GM10248 (cell line): ENCODE data around the gene APOO.

Source experiments
- CTCF ChIA-PET: fragments of 300-600 bp; sonication (Branson Sonifier 250); formaldehyde crosslinking; extraction: SDS; loops from one replicate; lab custom pipeline; 2021; ENCODE audit warnings: antibody characterized with exemption; lab: Yijun Ruan, JAX
- POLR2A ChIA-PET: fragments of 350-650 bp; sonication (Branson Sonifier 250); formaldehyde crosslinking; extraction: SDS; loops from one replicate; lab custom pipeline; 2020; ENCODE audit warnings: antibody characterized with exemption; lab: Yijun Ruan, JAX
- DNase-seq: peaks from one replicate; pipeline ENCODE4 v3.0.0; 2012; ENCODE audit errors: extremely low spot score
- TF ChIP-seq, protein P1 (sequence below): IDR thresholded peaks from 2 replicates; pipeline ENCODE4 v1.5.1; 2012; ENCODE audit warnings: mild to moderate bottlenecking, low read depth; ENCODE audit errors: extremely low read depth, missing control alignments, control extremely low read depth

Gene APOO

DNA sequence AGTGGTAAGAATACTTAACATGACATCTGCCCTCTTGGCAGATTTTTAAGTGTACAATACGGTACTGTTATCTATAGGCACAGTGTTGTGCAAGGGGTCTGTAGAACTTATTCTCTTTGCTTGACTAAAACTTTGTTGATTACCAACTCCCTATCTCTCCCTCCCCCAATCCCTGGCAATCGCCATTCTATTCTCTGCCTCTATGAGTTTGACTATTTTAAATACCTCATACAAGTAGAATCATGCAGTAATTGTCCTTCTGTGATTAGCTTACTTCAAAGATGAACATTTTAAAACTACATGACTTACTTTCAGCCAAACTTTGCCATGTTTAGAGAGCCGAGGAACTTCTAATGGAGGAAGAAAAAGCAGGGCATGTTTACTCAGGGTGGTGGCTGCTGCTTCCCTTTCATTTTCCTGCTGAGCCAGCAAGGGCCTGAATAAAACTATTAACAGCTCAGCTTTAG lies 62.4 kb downstream of the APOO start:
- TF ChIP-seq, protein P1, sequence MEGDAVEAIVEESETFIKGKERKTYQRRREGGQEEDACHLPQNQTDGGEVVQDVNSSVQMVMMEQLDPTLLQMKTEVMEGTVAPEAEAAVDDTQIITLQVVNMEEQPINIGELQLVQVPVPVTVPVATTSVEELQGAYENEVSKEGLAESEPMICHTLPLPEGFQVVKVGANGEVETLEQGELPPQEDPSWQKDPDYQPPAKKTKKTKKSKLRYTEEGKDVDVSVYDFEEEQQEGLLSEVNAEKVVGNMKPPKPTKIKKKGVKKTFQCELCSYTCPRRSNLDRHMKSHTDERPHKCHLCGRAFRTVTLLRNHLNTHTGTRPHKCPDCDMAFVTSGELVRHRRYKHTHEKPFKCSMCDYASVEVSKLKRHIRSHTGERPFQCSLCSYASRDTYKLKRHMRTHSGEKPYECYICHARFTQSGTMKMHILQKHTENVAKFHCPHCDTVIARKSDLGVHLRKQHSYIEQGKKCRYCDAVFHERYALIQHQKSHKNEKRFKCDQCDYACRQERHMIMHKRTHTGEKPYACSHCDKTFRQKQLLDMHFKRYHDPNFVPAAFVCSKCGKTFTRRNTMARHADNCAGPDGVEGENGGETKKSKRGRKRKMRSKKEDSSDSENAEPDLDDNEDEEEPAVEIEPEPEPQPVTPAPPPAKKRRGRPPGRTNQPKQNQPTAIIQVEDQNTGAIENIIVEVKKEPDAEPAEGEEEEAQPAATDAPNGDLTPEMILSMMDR: no peak
- CTCF ChIA-PET: interaction anchor here (1.3 to 1.6 kb wide), 2 partner anchors 10 to 56 kb away, joined by 4 read pairs; no protein-coding TSS in a partner anchor
- DNase-seq: no peak
- POLR2A ChIA-PET: no interaction called here

DNA sequence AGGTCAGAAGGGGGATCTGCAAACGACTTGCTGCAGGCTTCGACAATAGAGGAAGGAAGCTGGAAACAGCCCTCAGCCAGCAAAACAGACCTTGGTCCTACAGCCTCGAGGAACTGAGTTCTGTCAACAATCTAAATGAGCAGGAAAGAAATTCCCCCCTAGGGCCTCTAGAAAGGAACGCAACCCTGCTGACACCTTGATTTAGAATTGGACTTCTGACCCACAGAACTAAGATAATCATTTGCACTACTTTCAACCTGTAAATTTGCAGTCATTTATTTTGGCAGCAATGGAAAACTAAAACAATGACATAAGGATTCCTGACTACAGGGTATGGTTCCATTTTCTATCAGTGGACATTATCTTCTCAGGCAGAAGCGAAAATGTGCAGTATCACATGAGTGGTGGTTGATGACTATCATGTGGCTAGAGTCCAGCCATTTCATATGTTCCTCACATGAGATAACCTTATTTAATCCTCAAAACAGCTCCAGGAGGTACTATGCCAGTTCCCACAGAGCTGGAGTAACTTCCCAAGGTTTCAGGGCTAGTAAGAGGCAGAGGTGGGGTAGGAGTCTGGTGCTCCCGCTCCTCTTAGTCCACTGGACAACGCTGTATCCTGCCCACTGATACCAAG lies 63.1 kb downstream of the APOO start:
- CTCF ChIA-PET: interaction anchor here (1.3 to 1.6 kb wide), 2 partner anchors 9 to 57 kb away, joined by 4 read pairs; no protein-coding TSS in a partner anchor
- no peak for DNase-seq
- TF ChIP-seq, protein P1: no peak
- POLR2A ChIA-PET: no interaction called here

DNA sequence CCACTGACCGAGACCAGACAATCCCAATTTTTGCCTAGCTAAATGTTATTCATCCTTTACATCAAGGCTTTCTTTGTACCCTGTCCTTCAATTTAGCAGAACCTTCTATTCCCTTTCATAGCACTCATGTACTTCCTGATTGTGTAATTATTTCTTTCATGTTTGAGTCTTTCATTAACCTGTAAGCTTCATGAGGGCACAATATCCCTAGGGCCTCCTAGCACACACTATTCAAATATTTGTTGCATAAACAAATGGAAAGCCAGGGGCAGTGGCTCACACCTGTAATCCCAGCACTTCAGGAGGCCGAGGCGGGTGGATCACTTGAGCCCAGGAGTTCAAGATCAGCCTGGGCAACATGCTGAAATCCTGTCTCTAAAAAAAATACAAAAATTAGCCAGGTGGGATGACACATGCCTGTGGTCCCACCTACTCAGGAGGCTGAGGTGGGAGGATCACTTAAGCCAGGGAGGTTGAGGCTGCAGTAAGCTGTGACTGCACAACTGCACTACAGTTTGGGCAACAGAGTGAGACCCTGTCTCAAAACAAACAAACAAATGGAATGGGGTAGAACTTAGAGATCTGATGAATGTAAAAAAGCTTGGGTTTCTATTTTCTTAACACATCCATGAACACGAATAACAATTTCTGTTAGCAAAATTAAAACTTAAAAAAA lies 65.8 kb downstream of the APOO start:
- POLR2A ChIA-PET: no interaction called here

DNA sequence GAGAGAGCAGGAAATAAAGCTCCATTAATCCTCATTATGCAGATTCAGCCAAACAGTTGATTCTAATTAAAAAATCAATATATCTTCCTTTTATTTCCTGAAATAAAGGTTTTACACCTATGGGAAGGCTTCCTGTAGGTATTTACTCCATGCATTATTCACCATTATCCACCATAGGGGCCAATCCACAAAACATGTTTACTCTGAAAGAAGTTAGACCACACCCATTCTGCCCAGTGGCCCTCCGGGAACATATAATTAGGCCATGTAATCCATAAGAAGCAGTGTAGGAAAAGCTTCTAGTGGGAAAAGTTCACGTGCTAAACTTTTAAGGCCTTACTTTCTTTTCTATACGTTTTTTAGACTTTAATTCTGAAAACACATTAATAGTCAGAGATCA lies 67.1 kb downstream of the APOO start:
- ChIA-PET POLR2A (no interaction called here), CTCF (no interaction called here)
- no peak for DNase-seq
- TF ChIP-seq, protein P1: no peak

More for the DNA sequence above, 65.8 kb downstream of the APOO start:
- DNase-seq: no peak
- CTCF ChIA-PET: interaction anchor here (1.3 kb wide), 1 partner anchor 17 kb away, joined by 4 read pairs; no protein-coding TSS in a partner anchor
- TF ChIP-seq, protein P1: no peak

DNA sequence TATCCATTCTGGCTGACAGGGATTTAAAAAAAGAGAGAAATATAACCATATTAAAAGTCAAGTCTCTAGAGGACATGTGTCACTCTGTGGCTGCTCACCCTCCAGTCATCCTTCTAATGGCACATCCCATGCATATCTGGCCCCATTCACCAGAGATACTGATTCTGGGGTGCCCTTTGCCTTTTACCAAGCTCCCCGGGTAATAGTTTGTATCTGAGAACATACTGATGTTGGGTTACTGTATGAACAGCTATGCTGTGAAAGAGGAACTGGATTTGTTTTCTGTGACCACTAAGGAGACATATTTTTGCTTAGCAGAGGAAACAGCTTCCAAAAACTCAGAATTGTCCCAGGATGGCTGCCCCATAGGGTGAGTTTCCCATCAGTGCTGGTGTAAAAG lies 68.8 kb downstream of the APOO start:
- ChIA-PET POLR2A (no interaction called here), CTCF (interaction anchor here (1.7 kb wide), 1 partner anchor 63 kb away, joined by 7 read pairs; no protein-coding TSS in a partner anchor)
- TF ChIP-seq, protein P1: no peak
- DNase-seq: no peak

DNA sequence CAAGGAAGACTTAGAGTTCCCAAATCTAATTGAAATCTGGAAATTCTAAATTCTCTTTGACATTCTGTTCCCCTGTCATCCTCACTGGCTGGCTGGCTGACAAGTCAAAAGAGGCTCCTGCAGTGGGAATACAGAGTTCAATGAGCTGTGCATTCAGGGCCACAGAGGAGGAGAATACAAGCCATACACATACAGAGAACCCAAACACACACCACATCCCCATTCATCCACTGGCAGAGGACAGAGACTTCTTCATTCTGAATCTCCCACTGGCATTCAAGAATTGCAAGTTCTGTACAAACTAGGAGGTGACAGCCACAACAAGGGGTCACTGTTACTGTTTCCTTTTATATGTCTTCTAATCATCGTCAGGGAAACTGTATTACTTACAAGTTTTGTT lies 75.0 kb downstream of the APOO start:
- TF ChIP-seq, protein P1: no peak
- no peak for DNase-seq
- ChIA-PET CTCF (no interaction called here), POLR2A (no interaction called here)
